ENCODE measurements around the gene SCN3B.

DNA sequence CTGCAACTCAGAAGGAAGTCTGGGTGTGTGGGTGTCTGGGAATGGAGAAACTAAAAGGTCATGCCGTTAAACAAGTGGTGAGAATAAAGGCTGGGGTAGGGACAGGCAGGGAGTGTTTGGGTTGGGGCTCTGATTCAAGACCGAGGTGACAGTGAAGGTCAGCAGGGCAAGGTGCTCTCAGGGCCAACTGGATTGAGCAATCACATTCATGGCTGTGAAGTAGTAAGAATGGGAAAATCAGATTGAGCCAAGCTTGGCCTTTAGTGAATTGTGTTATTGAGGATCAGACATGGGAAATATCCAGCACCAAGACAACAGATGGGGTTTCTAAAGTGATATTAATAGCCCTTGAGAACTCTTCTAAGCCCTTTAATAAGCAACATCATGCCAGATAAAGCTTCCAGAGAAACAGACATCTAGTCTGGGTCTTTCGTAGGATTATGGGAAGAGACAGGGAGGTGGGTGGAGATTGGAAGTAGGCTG lies 24.3 kb downstream of the SCN3B start:
- TF ChIP-seq KDM1A (IDR thresholded peaks at IDR 0.05) (no peak), NFIC (IDR thresholded peaks at IDR 0.05) (no peak), GATA2 (CRISPR knock-in tag; IDR thresholded peaks at IDR 0.05) (no peak), EP300 (IDR thresholded peaks at IDR 0.05; ENCODE audit: low read length) (no peak), ATF1 (CRISPR knock-in tag; IDR thresholded peaks at IDR 0.05) (no peak), ATF1 (tag; IDR thresholded peaks at IDR 0.05) (no peak), SAP30 (IDR thresholded peaks at IDR 0.05; ENCODE audit: borderline replicate concordance, insufficient read depth, low read depth, low read length, poor library complexity, severe bottlenecking) (no peak), POLR2A (conservative IDR thresholded peaks at IDR 0.05) (no peak), BRCA1 (IDR thresholded peaks at IDR 0.05) (no peak), BRCA1 (CRISPR knock-in tag; IDR thresholded peaks at IDR 0.05) (no peak), NR1H2 (CRISPR knock-in tag; IDR thresholded peaks at IDR 0.05) (no peak)
- TF ChIP-seq, protein P1, sequence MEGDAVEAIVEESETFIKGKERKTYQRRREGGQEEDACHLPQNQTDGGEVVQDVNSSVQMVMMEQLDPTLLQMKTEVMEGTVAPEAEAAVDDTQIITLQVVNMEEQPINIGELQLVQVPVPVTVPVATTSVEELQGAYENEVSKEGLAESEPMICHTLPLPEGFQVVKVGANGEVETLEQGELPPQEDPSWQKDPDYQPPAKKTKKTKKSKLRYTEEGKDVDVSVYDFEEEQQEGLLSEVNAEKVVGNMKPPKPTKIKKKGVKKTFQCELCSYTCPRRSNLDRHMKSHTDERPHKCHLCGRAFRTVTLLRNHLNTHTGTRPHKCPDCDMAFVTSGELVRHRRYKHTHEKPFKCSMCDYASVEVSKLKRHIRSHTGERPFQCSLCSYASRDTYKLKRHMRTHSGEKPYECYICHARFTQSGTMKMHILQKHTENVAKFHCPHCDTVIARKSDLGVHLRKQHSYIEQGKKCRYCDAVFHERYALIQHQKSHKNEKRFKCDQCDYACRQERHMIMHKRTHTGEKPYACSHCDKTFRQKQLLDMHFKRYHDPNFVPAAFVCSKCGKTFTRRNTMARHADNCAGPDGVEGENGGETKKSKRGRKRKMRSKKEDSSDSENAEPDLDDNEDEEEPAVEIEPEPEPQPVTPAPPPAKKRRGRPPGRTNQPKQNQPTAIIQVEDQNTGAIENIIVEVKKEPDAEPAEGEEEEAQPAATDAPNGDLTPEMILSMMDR (IDR thresholded peaks at IDR 0.05 in 2 of 3, conservative IDR thresholded peaks at IDR 0.05 in 1 of 3; ENCODE audit: insufficient read depth in 2 of 3, low read depth in 1 of 3, low read length in 3 of 3), result no peak
- TF ChIP-seq, protein P2, sequence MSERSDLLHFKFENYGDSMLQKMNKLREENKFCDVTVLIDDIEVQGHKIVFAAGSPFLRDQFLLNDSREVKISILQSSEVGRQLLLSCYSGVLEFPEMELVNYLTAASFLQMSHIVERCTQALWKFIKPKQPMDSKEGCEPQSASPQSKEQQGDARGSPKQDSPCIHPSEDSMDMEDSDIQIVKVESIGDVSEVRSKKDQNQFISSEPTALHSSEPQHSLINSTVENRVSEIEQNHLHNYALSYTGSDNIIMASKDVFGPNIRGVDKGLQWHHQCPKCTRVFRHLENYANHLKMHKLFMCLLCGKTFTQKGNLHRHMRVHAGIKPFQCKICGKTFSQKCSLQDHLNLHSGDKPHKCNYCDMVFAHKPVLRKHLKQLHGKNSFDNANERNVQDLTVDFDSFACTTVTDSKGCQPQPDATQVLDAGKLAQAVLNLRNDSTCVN (CRISPR knock-in tag; IDR thresholded peaks at IDR 0.05), result no peak
- TF ChIP-seq, protein P3, sequence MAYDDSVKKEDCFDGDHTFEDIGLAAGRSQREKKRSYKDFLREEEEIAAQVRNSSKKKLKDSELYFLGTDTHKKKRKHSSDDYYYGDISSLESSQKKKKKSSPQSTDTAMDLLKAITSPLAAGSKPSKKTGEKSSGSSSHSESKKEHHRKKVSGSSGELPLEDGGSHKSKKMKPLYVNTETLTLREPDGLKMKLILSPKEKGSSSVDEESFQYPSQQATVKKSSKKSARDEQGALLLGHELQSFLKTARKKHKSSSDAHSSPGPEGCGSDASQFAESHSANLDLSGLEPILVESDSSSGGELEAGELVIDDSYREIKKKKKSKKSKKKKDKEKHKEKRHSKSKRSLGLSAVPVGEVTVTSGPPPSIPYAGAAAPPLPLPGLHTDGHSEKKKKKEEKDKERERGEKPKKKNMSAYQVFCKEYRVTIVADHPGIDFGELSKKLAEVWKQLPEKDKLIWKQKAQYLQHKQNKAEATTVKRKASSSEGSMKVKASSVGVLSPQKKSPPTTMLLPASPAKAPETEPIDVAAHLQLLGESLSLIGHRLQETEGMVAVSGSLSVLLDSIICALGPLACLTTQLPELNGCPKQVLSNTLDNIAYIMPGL (CRISPR knock-in tag; IDR thresholded peaks at IDR 0.05), result no peak
- TF ChIP-seq, protein P4, sequence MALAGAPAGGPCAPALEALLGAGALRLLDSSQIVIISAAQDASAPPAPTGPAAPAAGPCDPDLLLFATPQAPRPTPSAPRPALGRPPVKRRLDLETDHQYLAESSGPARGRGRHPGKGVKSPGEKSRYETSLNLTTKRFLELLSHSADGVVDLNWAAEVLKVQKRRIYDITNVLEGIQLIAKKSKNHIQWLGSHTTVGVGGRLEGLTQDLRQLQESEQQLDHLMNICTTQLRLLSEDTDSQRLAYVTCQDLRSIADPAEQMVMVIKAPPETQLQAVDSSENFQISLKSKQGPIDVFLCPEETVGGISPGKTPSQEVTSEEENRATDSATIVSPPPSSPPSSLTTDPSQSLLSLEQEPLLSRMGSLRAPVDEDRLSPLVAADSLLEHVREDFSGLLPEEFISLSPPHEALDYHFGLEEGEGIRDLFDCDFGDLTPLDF (CRISPR knock-in tag; IDR thresholded peaks at IDR 0.05), result no peak
